Astrocyte (in vitro differentiated cells and primary cell): ENCODE results near the gene GSTP1.

ENCODE experiments used
- EZH2 ChIP-seq: IDR thresholded peaks from 2 replicates; pipeline ENCODE4 v1.6.1; 2012; ENCODE audit warnings: mild to moderate bottlenecking, low read length, inconsistent platforms; ENCODE audit not compliant: insufficient read depth
- TF ChIP-seq, protein P1 (sequence below): IDR thresholded peaks from 2 replicates; pipeline ENCODE4 v1.5.1; 2011; ENCODE audit warnings: low read depth, mild to moderate bottlenecking, inconsistent platforms, low read length, moderate library complexity; ENCODE audit not compliant: insufficient read depth

DNA sequence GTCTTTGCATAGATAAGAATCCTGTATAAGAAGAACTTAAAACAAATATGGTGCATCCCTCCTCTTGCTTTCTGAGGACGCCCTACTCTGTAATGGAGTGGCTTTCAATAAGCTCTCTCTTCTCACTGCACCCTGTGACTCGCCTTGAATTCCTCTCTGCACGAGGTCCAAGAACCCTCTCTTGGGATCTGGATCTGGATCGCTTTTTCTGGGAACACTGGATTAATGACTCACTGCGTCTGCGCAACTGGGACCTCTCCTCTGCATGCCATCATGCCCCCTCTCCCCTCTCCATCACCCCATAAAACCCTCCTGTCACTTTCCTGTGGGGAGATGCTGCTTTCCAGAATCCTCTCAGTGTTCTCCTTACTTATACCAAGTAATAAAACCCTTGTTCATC, 45.3 kb upstream of the GSTP1 start:
- TF ChIP-seq, protein P1, sequence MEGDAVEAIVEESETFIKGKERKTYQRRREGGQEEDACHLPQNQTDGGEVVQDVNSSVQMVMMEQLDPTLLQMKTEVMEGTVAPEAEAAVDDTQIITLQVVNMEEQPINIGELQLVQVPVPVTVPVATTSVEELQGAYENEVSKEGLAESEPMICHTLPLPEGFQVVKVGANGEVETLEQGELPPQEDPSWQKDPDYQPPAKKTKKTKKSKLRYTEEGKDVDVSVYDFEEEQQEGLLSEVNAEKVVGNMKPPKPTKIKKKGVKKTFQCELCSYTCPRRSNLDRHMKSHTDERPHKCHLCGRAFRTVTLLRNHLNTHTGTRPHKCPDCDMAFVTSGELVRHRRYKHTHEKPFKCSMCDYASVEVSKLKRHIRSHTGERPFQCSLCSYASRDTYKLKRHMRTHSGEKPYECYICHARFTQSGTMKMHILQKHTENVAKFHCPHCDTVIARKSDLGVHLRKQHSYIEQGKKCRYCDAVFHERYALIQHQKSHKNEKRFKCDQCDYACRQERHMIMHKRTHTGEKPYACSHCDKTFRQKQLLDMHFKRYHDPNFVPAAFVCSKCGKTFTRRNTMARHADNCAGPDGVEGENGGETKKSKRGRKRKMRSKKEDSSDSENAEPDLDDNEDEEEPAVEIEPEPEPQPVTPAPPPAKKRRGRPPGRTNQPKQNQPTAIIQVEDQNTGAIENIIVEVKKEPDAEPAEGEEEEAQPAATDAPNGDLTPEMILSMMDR: no peak
- TF ChIP-seq EZH2: no peak
